NCI-H510A treated with DMSO at 0.1 percent for 48 hours (cell line): ENCODE measurements around the gene MALL.
A peak's percentile ranks its signal among the peaks of the same experiment; 100 is the strongest.
"Not testable (repeated sequence)": the region's sequence is repeated elsewhere in the genome, so short reads cannot be mapped to it uniquely, and the experiment has no call there.

ENCODE experiments used
- DNase-seq: peaks from one replicate; lab custom pipeline; 2025; lab: John Stamatoyannopoulos, UW

Gene MALL

GRCh38 chr2:110120171-110121051 lies 4.8 kb upstream of the MALL start:
- DNase-seq, result no peak

- DNase-seq, result peak; percentile 26
Observed at GRCh38 chr2:110116033-110116710, 550 bp upstream of the MALL start.

DNA sequence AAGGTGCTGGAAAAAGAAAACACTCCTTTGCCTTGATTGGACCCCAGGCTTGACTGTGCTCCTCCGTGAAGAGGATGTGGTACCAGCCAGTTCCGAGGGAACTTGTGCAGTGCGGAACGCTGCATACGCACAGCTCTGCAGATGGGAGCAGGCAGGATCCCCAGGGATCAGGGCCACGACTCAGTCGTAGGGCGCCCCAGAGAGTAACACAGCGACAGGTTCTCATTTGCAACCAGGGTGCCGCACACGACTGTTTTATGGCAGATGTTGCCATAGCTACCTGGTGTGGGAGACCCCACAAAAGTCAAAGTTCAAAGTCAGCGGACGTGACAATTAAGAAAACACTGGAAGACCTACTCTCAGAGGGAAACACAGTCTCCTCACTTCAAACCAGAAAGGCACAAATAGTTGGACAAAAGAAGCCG lies 779 bp downstream of the MALL start:
- no peak for DNase-seq

DNA sequence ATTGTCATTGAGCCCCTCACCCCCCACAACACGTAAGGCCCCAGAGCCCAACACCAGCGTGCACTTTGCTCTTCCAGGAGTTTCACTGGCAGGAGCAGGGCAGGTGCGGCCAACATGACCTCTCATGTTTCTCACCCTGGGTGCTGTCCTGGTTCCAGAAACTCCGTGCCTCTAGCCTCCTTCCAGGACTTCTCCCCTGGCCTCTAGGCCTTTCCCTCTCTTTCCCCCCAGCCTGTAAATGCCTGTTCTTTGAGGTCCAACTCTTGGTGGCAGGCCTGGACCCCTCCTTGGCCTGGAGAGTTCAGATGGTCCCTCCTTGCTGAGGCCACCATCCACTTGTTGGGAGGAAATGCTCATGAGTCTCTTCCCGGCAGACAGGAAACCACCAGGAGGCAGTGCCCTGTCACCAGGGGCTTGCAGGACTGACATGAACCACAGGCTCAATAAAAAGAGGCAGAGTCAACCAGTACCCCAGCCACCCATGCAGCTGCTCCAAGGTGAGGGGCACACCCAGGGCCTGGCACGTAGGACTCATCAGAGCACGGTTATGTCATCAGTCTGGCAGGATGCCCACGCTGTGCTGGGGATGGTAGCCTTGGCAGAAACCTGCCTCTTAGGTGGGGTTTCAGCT lies 1.5 kb downstream of the MALL start:
- DNase-seq, result peak; percentile 40

- not testable (repeated sequence) for DNase-seq
Observed at GRCh38 chr2:110108291-110108690, 7.3 kb downstream of the MALL start.

DNA sequence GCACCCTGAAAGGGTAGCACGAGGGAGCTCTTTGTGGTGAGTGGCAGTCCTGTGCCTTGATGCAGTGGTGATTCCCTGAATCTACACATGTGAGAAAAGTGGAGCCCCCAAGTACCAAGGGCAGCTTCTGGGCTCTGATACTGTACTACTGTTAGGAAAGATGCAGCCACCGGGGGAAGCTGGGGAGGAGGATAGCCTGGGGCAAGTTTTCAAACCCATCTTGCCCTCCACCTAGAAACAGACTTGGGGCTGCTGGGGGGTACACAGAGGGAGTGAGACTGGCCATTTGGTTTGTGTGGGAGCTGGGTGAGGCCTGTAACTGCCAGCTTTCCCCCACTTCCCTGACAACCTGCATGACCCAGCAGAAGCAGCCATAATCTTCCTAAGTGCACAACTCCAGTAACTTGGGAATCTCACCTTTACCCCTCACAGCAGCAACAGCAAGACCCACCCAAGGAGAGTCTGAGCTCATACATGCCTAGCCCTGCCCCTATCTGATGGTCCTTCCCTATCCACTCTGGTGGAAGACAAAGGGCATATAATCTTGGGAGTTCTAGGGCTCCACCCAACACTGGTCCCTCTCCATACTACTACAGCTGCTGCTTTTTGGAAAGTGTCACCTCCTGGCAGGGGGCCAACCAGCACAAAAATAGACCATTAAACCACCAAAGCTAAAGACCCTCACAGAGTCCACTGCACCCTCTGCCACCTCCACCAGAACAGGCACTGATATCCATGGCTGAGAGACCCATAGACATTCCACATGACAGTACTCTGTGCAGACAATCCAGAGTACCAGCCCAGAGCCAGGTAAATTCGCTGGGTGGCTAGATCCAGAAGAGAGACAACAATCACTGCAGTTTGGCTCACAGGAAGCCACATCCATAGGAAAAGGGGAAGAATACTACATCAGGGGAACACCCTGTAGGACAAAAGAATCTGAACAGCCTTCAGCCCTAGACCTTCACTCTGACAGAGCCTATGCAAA lies 8.2 kb downstream of the MALL start:
- DNase-seq, result no peak

DNA sequence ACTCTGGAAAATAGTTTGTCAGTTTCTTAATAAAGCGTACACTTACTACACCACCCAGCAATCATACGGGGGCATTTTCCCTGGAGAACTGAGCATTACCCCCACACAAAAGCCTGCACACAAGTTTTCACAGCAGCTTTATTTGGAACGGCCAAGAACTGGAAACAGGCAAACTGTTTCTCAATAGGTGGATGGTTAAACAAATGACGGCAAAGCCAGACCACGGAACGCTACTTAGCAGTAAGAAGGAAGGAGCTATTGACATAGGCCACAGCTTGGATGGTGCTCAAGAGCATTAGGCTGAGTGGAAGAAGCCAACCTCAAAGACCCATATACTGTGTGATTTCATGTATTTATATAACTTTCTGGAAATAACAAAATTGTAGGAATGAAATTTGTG lies 9.0 kb downstream of the MALL start:
- peak; percentile 57 for DNase-seq

GRCh38 chr2:110105608-110106467 lies 9.8 kb downstream of the MALL start:
- DNase-seq, result peak; percentile 40

- DNase-seq, result no peak
Observed at GRCh38 chr2:110105183-110105582, 10.4 kb downstream of the MALL start.

GRCh38 chr2:110104025-110104771 lies 11.4 kb downstream of the MALL start:
- peak; percentile 92 for DNase-seq

DNA sequence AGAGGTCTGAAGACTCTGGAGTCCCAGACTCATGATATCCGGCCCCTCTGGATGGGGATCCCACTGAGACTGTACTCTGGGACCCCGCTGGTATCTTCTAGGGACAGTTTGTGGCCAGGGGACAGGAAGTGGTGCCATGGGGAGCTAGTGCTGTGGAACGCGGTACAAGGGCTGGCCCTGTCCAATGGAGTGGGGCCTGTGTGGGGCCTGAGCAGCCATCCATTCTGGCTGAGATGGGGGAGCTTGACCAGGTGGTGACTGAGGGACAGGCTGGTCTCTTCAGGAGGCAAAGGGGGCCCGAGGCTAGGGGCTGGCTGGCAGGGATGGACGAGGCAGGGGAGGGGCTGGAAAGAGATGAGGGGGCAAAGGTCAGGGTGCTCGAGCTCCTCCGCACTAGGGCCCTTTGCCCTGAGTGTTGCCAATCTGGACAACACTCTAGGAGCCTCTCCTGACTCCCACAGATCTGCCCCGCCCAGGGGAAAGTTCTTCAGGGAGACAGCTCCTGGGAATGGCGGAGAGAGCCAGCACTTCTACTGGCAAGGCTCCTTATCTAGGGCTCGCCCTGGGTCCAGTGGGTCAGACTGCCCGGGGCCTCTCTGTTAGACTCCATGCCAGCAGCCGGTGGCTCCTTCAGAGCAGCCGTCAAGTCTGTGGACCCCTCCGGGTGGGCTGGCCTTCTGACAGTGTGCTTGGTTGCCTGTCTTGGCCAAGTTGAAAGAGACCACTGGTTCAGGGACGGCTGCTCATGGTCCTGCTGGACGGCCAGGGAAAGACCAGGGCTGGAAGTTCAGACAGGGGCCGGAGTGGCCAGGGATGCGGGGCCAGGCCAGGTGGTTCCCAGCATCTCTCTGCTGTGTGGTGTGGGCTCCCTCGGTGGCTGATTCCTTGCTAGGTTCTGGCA lies 12.3 kb downstream of the MALL start:
- no peak for DNase-seq

GRCh38 chr2:110101901-110102803 lies 13.5 kb downstream of the MALL start:
- DNase-seq, result no peak

- peak; percentile 93 for DNase-seq
Observed at GRCh38 chr2:110101280-110101844, 14.3 kb downstream of the MALL start.

DNA sequence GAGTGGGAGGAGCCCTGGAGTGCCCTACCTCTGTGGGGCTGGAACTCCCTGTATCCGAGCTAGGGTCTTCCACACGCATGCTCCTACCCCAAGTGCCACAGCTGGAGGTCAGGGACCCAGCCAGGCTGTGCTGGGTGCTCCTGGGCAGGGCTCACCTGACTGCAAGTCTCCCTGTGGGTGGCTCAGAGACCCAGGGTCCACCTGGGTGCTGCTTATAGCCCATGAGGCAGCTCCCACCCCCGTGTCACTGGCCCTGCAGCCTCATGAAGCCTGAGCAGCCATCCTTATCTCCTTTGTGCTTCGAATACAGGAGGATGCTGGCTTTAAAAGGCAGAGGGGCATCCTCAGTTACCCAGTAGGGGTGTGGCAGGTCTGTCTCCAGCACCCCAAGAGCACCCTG lies 14.7 kb downstream of the MALL start:
- DNase-seq, result not testable (repeated sequence)

DNA sequence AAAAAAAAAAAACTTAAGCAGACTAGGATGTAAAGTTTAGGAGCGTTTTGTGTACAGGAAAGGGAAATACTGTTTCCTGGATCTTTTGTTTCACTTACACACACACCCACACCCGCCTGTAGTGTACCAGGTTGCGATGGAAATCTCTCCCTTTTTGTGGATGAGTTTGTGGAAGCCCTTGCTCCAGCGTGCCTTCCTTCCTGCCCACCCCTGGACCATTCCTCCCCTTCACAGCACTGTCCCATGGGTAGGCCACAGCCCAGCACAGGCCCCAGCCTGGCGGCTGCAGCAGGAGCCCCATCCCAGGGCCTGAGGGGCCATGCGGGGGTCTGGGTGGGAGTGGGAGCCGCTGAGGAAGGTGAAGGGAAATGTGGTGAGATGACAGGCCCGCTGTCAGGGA lies 15.1 kb downstream of the MALL start:
- DNase-seq, result no peak

DNA sequence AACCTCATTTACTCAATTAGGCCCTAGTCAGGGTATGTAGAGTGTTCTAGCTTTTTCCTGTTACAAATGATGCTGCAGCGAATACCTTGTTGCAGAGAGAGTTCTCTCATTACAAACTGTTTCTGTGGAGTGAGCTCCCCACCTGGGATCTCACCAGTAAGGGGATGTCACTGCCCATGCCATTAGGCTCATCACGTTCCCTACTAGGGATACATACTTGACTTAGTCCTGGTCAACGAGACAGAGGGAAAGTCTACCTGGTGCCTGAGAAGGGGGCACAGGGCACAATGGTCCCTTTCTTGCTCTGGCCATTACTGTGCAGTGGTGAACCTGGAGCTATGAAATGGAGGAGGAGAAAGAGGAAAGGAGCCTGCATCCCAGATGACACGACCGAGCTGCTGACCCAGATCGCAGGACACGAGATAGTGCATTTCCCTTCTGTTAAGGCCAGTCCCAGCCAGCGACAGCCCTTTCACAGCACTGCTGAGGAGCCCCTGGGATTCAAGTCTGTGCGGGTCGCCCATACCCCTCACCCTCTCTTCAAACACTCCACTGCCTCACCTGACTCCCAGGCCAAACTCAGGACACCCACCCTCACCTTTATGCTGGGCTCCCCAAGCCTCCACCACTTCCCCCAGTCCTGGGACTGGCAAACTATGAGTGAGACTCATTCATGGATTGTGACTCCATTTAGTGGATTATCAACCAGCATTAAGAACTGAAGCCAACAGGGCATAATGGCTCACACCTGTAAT lies 16.0 kb downstream of the MALL start:
- no peak for DNase-seq

- DNase-seq, result no peak
Observed at GRCh38 chr2:110099038-110099425, 16.6 kb downstream of the MALL start.
